HepG2 (cell line): ENCODE data around the gene ATRN. TPM values are rescaled to one million over a fixed set of nuclear protein-coding genes. Genes with fewer than 3 reads are reported as not detected.

Experiments
- MAF1 ChIP-seq: sonication (generic); formaldehyde crosslinking; IDR thresholded peaks from 2 replicates; pipeline ENCODE4 v1.5.0; 2020; ENCODE audit warnings: missing genetic modification reagents, borderline replicate concordance
- POLR2A ChIP-seq, 2 experiments: IDR thresholded peaks; 2 replicates each; pipeline ENCODE4 v1.6.1; 2011; ENCODE audit warnings: low read depth in 2 of 2, low read length in 2 of 2, mild to moderate bottlenecking in 1 of 2, moderate library complexity in 1 of 2; ENCODE audit not compliant: insufficient read depth in 1 of 2
- PTBP1 ChIP-seq: fragments of 200-400 bp; formaldehyde crosslinking; IDR thresholded peaks from 2 replicates; pipeline ENCODE4 v1.6.1; 2018; ENCODE audit warnings: low read length, low read depth; ENCODE audit not compliant: poor library complexity, severe bottlenecking
- ZBED4 ChIP-seq: sonication (generic); formaldehyde crosslinking; IDR thresholded peaks from 2 replicates; pipeline ENCODE4 v1.4.0; 2020; ENCODE audit warnings: missing genetic modification reagents, borderline replicate concordance
- ZNF414 ChIP-seq: sonication (generic); formaldehyde crosslinking; IDR thresholded peaks from 2 replicates; pipeline ENCODE4 v1.5.0; 2020; ENCODE audit warnings: missing genetic modification reagents
- ZNF451 ChIP-seq: sonication (generic); formaldehyde crosslinking; IDR thresholded peaks from 2 replicates; pipeline ENCODE4 v1.5.0; 2020; ENCODE audit warnings: mild to moderate bottlenecking, missing genetic modification reagents
- ZNF512 ChIP-seq: sonication (generic); formaldehyde crosslinking; IDR thresholded peaks from 2 replicates; pipeline ENCODE4 v1.4.0; 2020; ENCODE audit warnings: mild to moderate bottlenecking, missing genetic modification reagents
- ZNF605 ChIP-seq: sonication (generic); formaldehyde crosslinking; IDR thresholded peaks from 2 replicates; pipeline ENCODE4 v1.8.0; 2022; ENCODE audit warnings: mild to moderate bottlenecking, missing genetic modification reagents
- polyA plus RNA-seq, 8 experiments: library from polyadenylated mRNA; depleted of rRNA in 3 of 8; stranded (reverse) in 7 of 8; unstranded in 1 of 8; fragments of >200 nt; fragmentation: Illumina TruSeq in 4 of 8; extraction: Trizol in 4 of 8; gene quantifications; 2 replicates each; pipeline versions ENCODE4 v1.2.1 to v1.2.3, GENCODE V29; 2011 to 2016; ENCODE audit warnings: low read depth in 4 of 8, missing spikeins in 1 of 8, mixed read lengths in 1 of 8; ENCODE audit not compliant: insufficient read depth in 1 of 8
- total RNA-seq, 5 experiments: library from RNA; depleted of rRNA; stranded (reverse); fragments of >200 nt; fragmentation: Illumina TruSeq; extraction: Trizol; gene quantifications; 2 replicates each; pipeline ENCODE4 v1.2.3, GENCODE V29; 2016; ENCODE audit warnings: low read depth in 1 of 5

Gene ATRN
- total and polyA plus RNA-seq, 2 of the 13 experiments (the other 11 are each of a cell fraction or from before 2014, with no cell fraction given) = 44.2 to 81.1 TPM

- no peak for TF ChIP-seq ZBED4 (CRISPR knock-in tag)
- no peak for TF ChIP-seq ZNF451 (CRISPR knock-in tag)
- TF ChIP-seq ZNF512 (CRISPR knock-in tag) = no peak
- TF ChIP-seq PTBP1 = no peak
- TF ChIP-seq POLR2A (IDR thresholded peaks at IDR 0.05; ENCODE audit: insufficient read depth in 1 of 2, low read depth in 2 of 2, low read length in 2 of 2) = no peak
- no peak for TF ChIP-seq MAF1 (CRISPR knock-in tag)
- no peak for TF ChIP-seq ZNF414 (CRISPR knock-in tag)
- no peak for TF ChIP-seq ZNF605 (CRISPR knock-in tag)
These were observed 225.4 kb downstream of the ATRN start (continued) for GRCh38 chr20:3696200-3696599.
